CD4-positive, CD25-positive, alpha-beta regulatory T cell (primary cell): Measurements from ENCODE around the gene EGLN2. TPM values are rescaled to one million over a fixed set of nuclear protein-coding genes. Genes with fewer than 3 reads are reported as not detected.
"Not testable (repeated sequence)": the region's sequence is repeated elsewhere in the genome, so short reads cannot be mapped to it uniquely, and the experiment has no call there.

Experiments
- ATAC-seq, 2 donors: fragments of 150-1000 bp; cut with Tn5 transposase; one replicate each; pipeline ENCODE4 v1.10.0; 2021; ENCODE audit warnings: low read depth in 2 of 2, moderate number of reproducible peaks in 2 of 2, moderate library complexity in 1 of 2
- DNase-seq, 3 donors: peaks; one replicate each; pipeline versions ENCODE4 v3.0.0 to v3.0.0-alpha.2; 2012 to 2022; ENCODE audit warnings: mixed read lengths in 1 of 3
- H3K27ac ChIP-seq: one replicate; pipeline ENCODE4 v1.7.0; 2013; ENCODE audit warnings: mild to moderate bottlenecking, low read length; ENCODE audit not compliant: insufficient read depth, poor library complexity, severe bottlenecking
- H3K27me3 ChIP-seq: one replicate; pipeline ENCODE4 v1.7.0; 2013; ENCODE audit warnings: low read length; ENCODE audit not compliant: control insufficient read depth, insufficient read depth
- H3K36me3 ChIP-seq: one replicate; pipeline ENCODE4 v1.7.0; 2013; ENCODE audit warnings: mild to moderate bottlenecking, low read length, moderate library complexity; ENCODE audit not compliant: control insufficient read depth, insufficient read depth
- H3K4me1 ChIP-seq: 2 replicates; pipeline ENCODE4 v1.7.0; 2013; ENCODE audit warnings: mild to moderate bottlenecking, low read length; ENCODE audit not compliant: insufficient read depth, control insufficient read depth, poor library complexity, severe bottlenecking
- H3K4me3 ChIP-seq: one replicate; pipeline ENCODE4 v1.7.0; 2013; ENCODE audit warnings: low read depth, mild to moderate bottlenecking, low read length, moderate library complexity
- H3K9me3 ChIP-seq, 2 experiments: 1 replicate in 1 of 2; 2 replicates in 1 of 2; pipeline ENCODE4 v1.7.0; 2013; ENCODE audit warnings: low read length in 2 of 2, mild to moderate bottlenecking in 1 of 2, moderate library complexity in 1 of 2; ENCODE audit not compliant: control insufficient read depth in 2 of 2
- H3K27ac Mint-ChIP-seq, 3 donors: one replicate each; pipeline ENCODE4 v1.8.0; 2020 to 2022; ENCODE audit warnings: mild to moderate bottlenecking in 3 of 3, mixed read lengths in 3 of 3, moderate library complexity in 2 of 3
- H3K27me3 Mint-ChIP-seq: one replicate; pipeline ENCODE4 v1.8.0; 2022; ENCODE audit warnings: mild to moderate bottlenecking, mixed read lengths
- H3K36me3 Mint-ChIP-seq: one replicate; pipeline ENCODE4 v1.8.0; 2020; ENCODE audit warnings: mixed read lengths
- H3K4me1 Mint-ChIP-seq, 4 donors: one replicate each; pipeline ENCODE4 v1.8.0; 2020 to 2022; ENCODE audit warnings: mixed read lengths in 4 of 4, mild to moderate bottlenecking in 1 of 4
- H3K4me3 Mint-ChIP-seq, 4 donors: one replicate each; pipeline ENCODE4 v1.8.0; 2020 to 2022; ENCODE audit warnings: mild to moderate bottlenecking in 4 of 4, mixed read lengths in 4 of 4, moderate library complexity in 3 of 4
- H3K9me3 Mint-ChIP-seq, 7 donors: one replicate each; pipeline ENCODE4 v1.8.0; 2020 to 2022; ENCODE audit warnings: mixed read lengths in 7 of 7, mild to moderate bottlenecking in 3 of 7, moderate library complexity in 2 of 7
- polyA plus RNA-seq, 4 donors: library from polyadenylated mRNA; unstranded; fragments of 300-500 nt; fragmentation: Illumina TruSeq; gene quantifications; one replicate each; pipeline ENCODE4 v1.2.3, GENCODE V29; 2021
- total RNA-seq: library from RNA; stranded (reverse); gene quantifications from one replicate; pipeline ENCODE4 v1.2.3, GENCODE V29; 2022

EGLN2 gene
- total and polyA plus RNA-seq, 5 donors from 2014 or later = 135 to 191 (median 166) TPM

GRCh38 chr19:40850277-40850676 is 51.3 kb downstream of the EGLN2 start, which contains the start of gene CYP2A6:
Gene CYP2A6, minus strand, starts transcription at chr19:40850447. Its CDS starts 21 bp downstream, at chr19:40850426.
- H3K4me1 Mint-ChIP-seq = peaks cover 0 to 15% (median 2%) of the 10 kb centered on the region in 4 donors
- not testable (repeated sequence) for H3K4me3 ChIP-seq, H3K36me3 ChIP-seq, H3K27ac ChIP-seq, H3K4me3 Mint-ChIP-seq, DNase-seq, H3K9me3 Mint-ChIP-seq, H3K36me3 Mint-ChIP-seq, H3K27me3 ChIP-seq, H3K9me3 ChIP-seq, H3K4me1 ChIP-seq, ATAC-seq
- H3K27ac Mint-ChIP-seq = peak within 1 kb of the TSS in 1 of 3 donors; percentile 33
- H3K27me3 Mint-ChIP-seq = peaks cover 45% of the 10 kb centered on the region

GRCh38 chr19:40852467-40853152 is 53.6 kb downstream of the EGLN2 start:
- H3K27ac Mint-ChIP-seq, H3K36me3 Mint-ChIP-seq, H3K9me3 Mint-ChIP-seq, H3K9me3 ChIP-seq, H3K27ac ChIP-seq, H3K27me3 ChIP-seq, H3K4me3 ChIP-seq, DNase-seq, H3K4me3 Mint-ChIP-seq, H3K36me3 ChIP-seq, H3K4me1 ChIP-seq: not testable (repeated sequence)
- H3K27me3 Mint-ChIP-seq = peaks cover 37% of the 10 kb centered on the region
- ATAC-seq = peak; percentile 22 to 28
- H3K4me1 Mint-ChIP-seq = peaks cover 0 to 12% (median 2%) of the 10 kb centered on the region in 4 donors

Other genes starting within 250 kb of the EGLN2 start
- gene SHKBP1, start 222.3 kb upstream of the EGLN2 start, total RNA-seq = 195 TPM
- gene SHKBP1, start 222.3 kb upstream of the EGLN2 start, polyA plus RNA-seq = 100 to 1,000 TPM; 120 to 172 (median 151) TPM
- gene LTBP4, start 197.8 kb upstream of the EGLN2 start, total RNA-seq = 115 TPM
- 10 to 100 TPM; 20.7 to 32.0 (median 26.7) TPM for gene LTBP4, start 197.8 kb upstream of the EGLN2 start, polyA plus RNA-seq
- gene NUMBL, start 108.5 kb upstream of the EGLN2 start, total RNA-seq = 10.4 TPM
- gene NUMBL, start 108.5 kb upstream of the EGLN2 start, polyA plus RNA-seq = 1 to 10 TPM in 1 of 4 donors, under 1 TPM in 3; 0.17 to 1.3 (median 0.43) TPM
- gene COQ8B, start 82.3 kb upstream of the EGLN2 start, total RNA-seq = 32.4 TPM
- gene COQ8B, start 82.3 kb upstream of the EGLN2 start, polyA plus RNA-seq = 10 to 100 TPM; 10.6 to 15.0 (median 13.5) TPM
- 5.6 TPM for gene ITPKC, start 82.1 kb upstream of the EGLN2 start, total RNA-seq
- 1 to 10 TPM; 2.2 to 4.8 (median 4.5) TPM for gene ITPKC, start 82.1 kb upstream of the EGLN2 start, polyA plus RNA-seq
- gene ACTMAP, start 48.7 kb upstream of the EGLN2 start, total RNA-seq = 5.5 TPM
- 1 to 10 TPM; 2.1 to 3.2 (median 2.6) TPM for gene ACTMAP, start 48.7 kb upstream of the EGLN2 start, polyA plus RNA-seq
- 78.6 TPM for gene SNRPA, start 48.0 kb upstream of the EGLN2 start, total RNA-seq
- gene SNRPA, start 48.0 kb upstream of the EGLN2 start, polyA plus RNA-seq = 10 to 100 TPM; 36.3 to 45.7 (median 40.5) TPM
- gene MIA, start 23.7 kb upstream of the EGLN2 start, total RNA-seq = not detected
- not detected for gene MIA, start 23.7 kb upstream of the EGLN2 start, polyA plus RNA-seq
- 62.2 TPM for gene RAB4B, start 20.9 kb upstream of the EGLN2 start, total RNA-seq
- 10 to 100 TPM; 72.8 to 89.3 (median 80.1) TPM for gene RAB4B, start 20.9 kb upstream of the EGLN2 start, polyA plus RNA-seq
- not detected for gene CYP2A6, start 51.3 kb downstream of the EGLN2 start, total RNA-seq
- gene CYP2A6, start 51.3 kb downstream of the EGLN2 start, polyA plus RNA-seq = not detected
- not detected for gene CYP2A7, start 83.0 kb downstream of the EGLN2 start, total RNA-seq
- gene CYP2A7, start 83.0 kb downstream of the EGLN2 start, polyA plus RNA-seq = not detected
- not detected for gene CYP2B6, start 192.1 kb downstream of the EGLN2 start, total RNA-seq
- under 1 TPM in 1 of 4 donors, not detected in 3; 0.14 TPM for gene CYP2B6, start 192.1 kb downstream of the EGLN2 start, polyA plus RNA-seq